Stimulated activated CD4-positive, alpha-beta T cell treated with anti-CD3 and anti-CD28 coated beads, TNF-alpha, amount 100 ng/mL, for 1 hour (primary cell): ENCODE measurements around the gene RTP1.
"Not testable (repeated sequence)": the region's sequence is repeated elsewhere in the genome, so short reads cannot be mapped to it uniquely, and the experiment has no call there.

Source experiments
- DNase-seq, 3 donors: peaks; one replicate each; pipeline ENCODE4 v3.0.0-alpha.2; 2020; ENCODE audit warnings: low read depth in 3 of 3, low spot score in 1 of 3

Gene RTP1

GRCh38 chr3:187196573-187197334 lies 532 bp upstream of the RTP1 start:
- DNase-seq: no peak

DNA sequence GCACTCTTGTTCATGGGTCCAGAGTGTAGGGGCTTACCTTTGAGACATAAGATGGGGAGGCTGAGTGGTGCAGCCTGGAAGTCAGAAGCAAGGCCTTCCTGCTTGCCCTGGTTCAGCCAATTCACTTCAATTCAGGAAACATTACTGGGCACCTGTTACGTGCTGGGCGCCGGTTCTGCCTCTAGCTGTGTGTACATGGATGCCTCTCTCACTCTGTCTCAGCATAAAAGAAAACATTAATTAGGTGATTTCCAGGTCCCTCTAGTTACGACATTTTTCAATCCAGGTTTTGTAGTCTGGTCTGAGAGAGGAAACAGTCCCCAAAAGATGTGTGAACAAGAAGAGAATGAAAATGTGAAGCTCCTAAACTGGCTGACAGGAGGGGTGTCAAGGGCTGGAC lies 1.2 kb downstream of the RTP1 start:
- DNase-seq: no peak

GRCh38 chr3:187199463-187200050 lies 2.3 kb downstream of the RTP1 start:
- not testable (repeated sequence) for DNase-seq

DNA sequence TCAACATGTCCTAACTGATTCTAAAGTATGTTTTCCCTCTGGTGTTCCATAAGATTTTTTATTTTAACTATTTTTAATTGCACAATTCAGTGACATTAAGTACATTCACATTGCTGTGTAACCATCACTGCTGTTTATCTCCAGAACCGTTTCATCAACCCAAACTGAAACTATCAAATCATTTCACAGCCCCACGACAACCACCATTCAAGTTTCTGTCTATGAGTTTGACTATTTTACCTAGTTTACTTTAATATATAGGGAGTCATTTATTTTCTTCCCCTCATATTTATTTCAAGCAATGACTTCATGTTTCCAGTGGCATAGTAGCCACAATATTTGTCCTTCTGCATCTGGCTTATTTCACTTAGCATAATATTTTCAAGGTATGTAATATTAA lies 8.4 kb downstream of the RTP1 start:
- DNase-seq: no peak

- no peak for DNase-seq
These were observed 9.8 kb downstream of the RTP1 start for GRCh38 chr3:187207062-187207461.

- DNase-seq: no peak
These were observed 10.3 kb downstream of the RTP1 start for GRCh38 chr3:187207624-187208023.

GRCh38 chr3:187208159-187208558 lies 10.9 kb downstream of the RTP1 start:
- DNase-seq: no peak

DNA sequence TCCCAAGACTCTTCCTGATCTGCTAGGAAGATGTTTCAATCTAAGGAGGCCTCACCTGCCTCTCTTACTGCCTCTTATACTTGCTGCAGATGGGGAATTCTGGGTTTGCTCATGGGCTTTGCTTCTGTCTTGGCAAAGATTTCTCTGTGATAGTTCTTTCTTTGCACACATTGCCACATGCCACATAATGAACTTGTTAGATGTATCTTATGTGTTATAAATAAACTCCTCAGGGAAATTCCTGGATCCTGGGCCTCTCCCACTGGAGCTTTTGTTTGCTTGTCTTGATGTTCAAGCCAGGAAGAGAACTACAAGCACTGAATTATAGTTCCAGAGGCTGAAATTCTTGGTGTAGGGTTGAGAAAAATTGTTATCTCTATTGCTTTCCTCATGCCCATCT lies 12.2 kb downstream of the RTP1 start:
- DNase-seq: no peak

DNA sequence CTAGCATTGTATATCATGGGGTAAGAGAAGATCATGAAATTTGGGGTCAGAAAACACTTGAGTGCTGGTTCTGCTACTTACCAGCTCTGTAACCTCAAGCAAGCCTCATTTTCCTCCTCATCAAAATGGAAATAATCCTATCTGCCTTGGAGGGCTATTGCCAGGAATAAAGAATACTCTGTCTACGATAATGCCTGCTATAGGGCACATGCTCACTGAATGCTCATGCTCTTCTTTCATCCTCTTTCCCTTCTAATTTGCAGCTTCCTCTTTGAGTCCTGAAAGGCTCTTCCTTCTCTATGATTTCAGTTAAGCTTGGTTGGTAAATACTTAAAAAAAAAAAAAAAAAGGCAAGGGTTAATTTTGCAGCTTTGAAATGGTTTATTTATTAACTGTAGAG lies 12.8 kb downstream of the RTP1 start:
- no peak for DNase-seq

DNA sequence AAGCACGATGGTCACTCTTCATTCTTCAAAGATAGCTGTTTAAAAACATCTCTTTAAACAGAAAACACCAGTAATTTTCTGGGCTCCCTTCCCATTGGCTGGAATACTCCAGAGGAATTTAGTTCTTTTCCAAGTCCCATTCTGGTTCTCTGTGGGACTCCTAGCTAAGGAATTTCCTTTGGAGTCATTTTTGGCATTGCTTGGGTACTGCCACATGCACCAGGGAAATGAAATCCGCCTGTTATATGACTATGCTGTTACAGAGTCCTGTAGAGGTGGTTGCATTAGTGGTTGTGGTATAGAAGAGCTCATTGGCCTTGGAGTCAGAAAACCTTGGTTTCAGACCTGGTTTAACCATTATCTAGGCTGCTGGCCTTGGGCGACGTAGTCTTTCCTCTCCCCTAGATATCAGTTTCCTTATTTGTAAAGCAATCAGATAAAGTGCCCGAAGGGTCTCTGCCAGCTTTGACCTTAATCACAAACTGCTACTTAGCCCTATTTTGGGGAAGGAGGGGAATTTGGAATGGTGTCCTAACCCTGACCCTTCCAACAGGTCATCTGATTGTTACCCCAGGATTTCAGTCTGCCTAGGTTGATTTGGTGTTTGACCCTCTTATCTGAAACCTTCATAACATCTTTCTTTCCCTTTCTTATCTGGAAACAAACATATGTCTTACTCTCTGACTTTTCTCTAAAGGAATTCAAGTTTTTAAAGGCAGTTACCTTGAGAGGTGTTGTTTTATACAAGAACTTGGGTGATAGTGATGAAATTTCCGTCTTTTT lies 13.4 kb downstream of the RTP1 start:
- no peak for DNase-seq

GRCh38 chr3:187211532-187212195 lies 14.4 kb downstream of the RTP1 start:
- no peak for DNase-seq

DNA sequence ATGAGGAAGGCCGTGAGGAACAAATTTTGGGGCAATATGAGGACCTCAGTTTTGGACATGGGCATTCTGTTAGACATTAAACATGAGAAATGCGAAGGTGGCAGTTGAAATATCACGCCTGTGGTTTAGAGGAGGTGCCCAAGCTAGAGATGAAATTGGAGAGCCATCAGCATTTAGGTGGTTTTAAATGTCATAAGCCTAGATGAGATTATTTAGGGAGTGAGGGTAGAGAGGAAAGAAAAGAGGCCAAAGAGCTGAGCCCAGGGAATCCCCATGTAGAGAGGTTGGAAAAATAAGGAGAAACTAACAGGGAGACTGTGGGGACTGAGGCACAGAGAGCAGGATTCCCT lies 14.9 kb downstream of the RTP1 start:
- DNase-seq: no peak

DNA sequence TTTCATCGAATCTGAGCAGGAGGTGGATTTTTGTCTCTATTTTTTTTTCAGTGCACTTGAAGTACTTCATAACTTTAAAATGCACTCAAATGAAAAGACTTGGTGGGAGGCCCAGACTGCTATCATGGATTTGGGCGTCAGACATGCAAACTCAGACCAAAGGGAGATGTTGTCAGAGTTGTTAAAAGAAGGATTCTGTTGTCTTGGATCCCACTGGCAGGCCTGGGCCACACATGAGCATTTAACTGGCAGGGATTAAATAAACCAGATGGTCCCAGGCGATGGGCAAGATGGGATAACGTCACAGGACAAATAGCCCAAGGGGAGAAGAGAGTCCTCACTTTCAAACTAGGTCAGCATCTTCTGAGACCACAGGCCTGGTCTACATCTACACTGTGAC lies 15.4 kb downstream of the RTP1 start:
- no peak for DNase-seq

DNA sequence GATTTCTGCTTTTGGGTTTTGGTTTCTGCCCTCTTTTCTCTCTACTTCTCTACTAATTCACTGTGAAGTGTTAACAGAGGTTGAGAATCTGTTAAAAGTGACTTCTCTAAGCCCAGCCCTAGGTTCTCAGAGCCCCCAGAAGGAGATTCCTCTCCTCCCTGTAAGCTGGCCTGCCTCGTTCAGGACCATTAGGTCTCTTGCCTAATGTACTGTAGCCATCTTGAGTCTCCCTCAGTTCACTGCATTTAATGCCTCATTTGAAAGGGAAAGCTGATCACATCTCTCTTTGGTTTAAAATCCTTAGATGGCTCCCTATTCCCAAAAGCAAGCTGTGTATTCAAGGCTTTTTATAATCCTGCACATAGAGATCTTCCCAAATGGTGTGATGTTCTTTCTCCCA lies 16.3 kb downstream of the RTP1 start:
- DNase-seq: no peak

DNA sequence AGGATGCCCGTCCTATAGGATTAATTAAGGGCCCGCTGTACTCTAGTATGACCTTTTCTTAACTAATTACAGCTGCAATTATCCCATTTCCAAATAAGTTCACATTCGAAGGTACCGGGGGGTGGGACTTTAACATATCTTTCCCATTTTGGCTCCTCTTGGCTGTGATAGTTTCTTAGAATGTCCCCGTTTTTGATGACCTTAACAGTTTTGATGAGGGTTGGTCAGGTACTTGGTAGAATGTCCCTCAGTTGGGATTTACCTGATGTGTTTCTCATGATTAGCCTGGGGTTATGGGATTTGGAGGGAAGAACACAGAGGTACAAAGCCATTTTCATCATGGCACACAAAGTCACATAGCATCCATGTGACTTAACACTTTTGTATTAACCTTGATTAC lies 18.2 kb downstream of the RTP1 start:
- no peak for DNase-seq

DNA sequence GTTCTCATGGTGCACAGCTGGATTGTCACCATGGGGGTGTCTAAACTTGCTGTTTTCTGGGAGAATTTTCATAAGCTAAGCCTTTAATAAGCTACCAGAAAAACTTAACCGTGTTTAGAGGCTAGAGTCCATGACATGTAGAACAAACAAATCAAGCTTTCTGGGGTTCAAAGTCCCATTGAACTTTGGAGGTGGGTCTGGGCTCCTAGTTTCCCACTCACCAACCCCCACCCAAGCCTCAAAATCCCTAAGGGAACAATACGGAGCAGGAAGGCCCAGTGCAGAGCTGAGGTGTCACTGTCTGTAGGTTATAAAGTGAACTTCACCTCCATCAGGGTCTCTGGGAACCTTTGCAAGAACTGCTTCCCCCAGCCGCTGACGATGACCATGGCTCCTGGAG lies 25.5 kb downstream of the RTP1 start:
- DNase-seq: no peak

GRCh38 chr3:187223799-187224198 lies 26.5 kb downstream of the RTP1 start:
- DNase-seq: no peak

DNA sequence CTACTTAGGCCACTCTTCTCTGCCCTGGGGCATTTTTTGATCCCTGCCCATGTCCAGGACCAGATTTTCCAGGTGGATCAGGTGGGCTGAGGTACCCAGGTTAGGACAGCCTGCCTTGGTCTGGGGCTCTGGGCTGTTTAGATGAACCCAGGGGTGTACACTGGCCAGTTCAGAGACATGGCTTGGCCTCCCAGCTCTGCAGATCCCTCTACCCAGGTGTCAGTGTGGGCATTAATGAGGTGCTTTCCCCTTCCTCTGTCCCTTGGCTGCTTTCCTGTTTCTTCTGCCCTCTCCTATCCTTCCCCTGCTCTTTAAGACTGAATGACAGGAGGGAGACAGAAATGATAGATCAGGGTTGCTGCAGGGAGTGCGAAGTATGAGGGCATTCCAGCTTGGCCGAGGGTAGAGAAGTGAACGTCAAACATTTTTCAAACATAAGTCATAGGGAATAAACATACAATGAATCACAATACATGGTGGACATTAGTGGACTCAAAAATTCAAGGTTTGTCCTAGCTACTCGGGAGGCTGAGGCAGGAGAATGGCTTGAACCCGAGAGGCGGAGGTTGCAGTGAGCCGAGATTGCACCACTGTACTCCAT lies 30.5 kb downstream of the RTP1 start:
- no peak for DNase-seq

GRCh38 chr3:187228740-187229139 lies 31.5 kb downstream of the RTP1 start:
- no peak for DNase-seq

- DNase-seq: no peak
These were observed 32.7 kb downstream of the RTP1 start for GRCh38 chr3:187230011-187230410.

DNA sequence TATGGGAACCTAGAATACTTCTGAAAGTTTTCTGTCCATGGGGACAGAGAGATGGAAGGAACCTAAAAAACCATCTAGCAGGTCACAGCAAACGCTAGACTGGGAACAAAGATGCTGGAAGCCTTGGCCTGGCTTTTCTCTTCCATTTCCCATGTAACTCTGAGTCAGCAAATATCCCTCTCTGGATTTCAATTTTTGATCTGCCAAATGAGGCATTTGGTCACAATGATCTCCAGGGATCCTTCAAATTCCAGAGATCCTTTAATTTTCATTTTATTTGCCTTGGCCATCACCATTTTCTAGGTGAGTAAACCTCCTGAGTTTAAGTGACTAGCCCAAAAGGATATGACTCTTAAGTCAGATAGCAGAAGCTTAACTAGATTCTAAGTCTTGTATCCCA lies 39.7 kb downstream of the RTP1 start:
- no peak for DNase-seq

DNA sequence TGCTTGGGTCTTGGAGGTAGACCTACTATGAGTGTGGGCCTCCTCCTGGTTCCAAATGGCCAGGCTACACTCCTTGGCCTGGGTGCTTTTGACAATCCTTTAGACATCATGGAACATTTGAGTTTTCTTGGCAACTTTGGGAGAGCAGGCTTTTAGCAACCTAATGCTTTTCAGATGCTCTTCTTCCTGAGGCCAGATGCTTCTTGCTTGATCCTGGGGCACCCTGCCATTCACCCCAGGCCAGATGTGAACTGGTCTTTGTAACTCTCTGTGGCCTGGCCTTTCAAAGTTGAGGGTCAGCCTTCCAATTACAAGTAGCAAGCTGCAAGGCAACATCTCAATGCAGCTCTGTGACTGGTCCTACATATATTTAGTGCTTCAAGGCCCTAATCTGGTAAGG lies 40.5 kb downstream of the RTP1 start:
- no peak for DNase-seq
